ENCODE results near the gene MELTF. TPM values are rescaled to one million over a fixed set of nuclear protein-coding genes. Genes with fewer than 3 reads are reported as not detected.

The MELTF gene
- total and polyA plus RNA-seq, 9 of the 15 experiments (the other 6 are each of a cell fraction or from before 2014, with no cell fraction given) = 0.35 to 10.5 (median 4.5) TPM

DNA sequence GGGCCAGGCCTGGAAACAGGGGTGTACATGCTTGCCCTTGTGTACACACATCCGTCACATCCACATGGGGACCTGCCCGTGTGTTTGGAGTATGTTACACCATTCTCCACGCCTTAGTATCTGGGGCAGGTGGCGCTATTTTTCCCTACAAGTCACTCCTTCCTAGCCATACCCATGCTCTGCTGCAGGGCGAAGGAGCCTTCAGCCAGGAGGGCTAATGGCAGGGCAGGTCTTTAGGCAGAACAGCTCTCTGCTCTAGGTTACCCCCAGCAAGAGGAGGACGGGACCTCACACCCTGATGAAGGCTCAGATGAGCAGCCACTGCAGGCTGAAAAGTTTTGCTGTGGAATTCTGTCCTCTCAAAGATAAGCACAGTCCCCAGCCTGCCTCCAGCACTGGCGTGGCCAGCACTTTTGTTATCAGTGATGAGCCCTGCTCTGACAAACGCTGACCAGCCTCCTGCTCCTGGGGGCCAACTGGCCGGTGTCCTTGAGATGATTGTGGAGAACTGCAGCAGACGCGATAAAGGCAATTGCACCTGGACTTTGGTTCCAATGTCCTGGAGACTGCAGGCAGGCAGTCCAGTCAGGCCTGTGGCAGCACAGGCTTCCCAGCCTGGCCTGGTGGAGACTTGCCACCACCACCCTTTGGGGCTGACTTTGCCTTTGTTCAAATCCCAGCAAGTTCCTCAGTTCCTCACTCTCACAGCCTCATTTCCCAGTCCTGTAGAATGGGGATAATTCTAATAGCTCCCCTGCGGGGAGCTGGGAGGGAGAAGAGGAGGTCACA lies 41.2 kb downstream of the MELTF start (continued):
- TF ChIP-seq TSC22D4 (tag; IDR thresholded peaks at IDR 0.05) = no peak
- TF ChIP-seq NR2C1 (IDR thresholded peaks at IDR 0.05) = no peak
- peak; percentile 67; the same call in 1 of the 2 replicates for TF ChIP-seq NR2C1 (tag; IDR thresholded peaks at IDR 0.05)
- TF ChIP-seq CBX5 (IDR thresholded peaks at IDR 0.05; ENCODE audit: borderline replicate concordance, low read depth) = peak; percentile 17; the same call in 1 of the 2 replicates
- peak; percentile 95 for TF ChIP-seq DPF2 (IDR thresholded peaks at IDR 0.05)
- TF ChIP-seq, protein P1, sequence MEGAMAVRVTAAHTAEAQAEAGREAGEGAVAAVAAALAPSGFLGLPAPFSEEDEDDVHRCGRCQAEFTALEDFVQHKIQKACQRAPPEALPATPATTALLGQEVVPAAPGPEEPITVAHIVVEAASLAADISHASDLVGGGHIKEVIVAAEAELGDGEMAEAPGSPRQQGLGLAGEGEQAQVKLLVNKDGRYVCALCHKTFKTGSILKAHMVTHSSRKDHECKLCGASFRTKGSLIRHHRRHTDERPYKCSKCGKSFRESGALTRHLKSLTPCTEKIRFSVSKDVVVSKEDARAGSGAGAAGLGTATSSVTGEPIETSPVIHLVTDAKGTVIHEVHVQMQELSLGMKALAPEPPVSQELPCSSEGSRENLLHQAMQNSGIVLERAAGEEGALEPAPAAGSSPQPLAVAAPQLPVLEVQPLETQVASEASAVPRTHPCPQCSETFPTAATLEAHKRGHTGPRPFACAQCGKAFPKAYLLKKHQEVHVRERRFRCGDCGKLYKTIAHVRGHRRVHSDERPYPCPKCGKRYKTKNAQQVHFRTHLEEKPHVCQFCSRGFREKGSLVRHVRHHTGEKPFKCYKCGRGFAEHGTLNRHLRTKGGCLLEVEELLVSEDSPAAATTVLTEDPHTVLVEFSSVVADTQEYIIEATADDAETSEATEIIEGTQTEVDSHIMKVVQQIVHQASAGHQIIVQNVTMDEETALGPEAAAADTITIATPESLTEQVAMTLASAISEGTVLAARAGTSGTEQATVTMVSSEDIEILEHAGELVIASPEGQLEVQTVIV (CRISPR knock-in tag; IDR thresholded peaks at IDR 0.05; ENCODE audit: borderline replicate concordance) = no peak
- no peak for TF ChIP-seq RFX5 (IDR thresholded peaks at IDR 0.05; ENCODE audit: low read depth, low read length)
- TF ChIP-seq SMAD4 (CRISPR knock-in tag; conservative IDR thresholded peaks at IDR 0.05) = peak; percentile 98
- TF ChIP-seq CEBPG (CRISPR knock-in tag; IDR thresholded peaks at IDR 0.05) = no peak
- no peak for TF ChIP-seq CEBPG (tag; conservative IDR thresholded peaks at IDR 0.05 in 1 of 2, IDR thresholded peaks at IDR 0.05 in 1 of 2)
- TF ChIP-seq MCM3 (IDR thresholded peaks at IDR 0.05) = no peak
- no peak for TF ChIP-seq ZNF778 (CRISPR knock-in tag; IDR thresholded peaks at IDR 0.05)
- TF ChIP-seq ZNF75A (CRISPR knock-in tag; IDR thresholded peaks at IDR 0.05) = no peak
- TF ChIP-seq E2F6 (IDR thresholded peaks at IDR 0.05; ENCODE audit: borderline replicate concordance in 1 of 2, extremely low read depth in 1 of 2, insufficient read depth in 1 of 2, insufficient read length in 1 of 2, low read depth in 1 of 2, low read length in 1 of 2, poor library complexity in 1 of 2, severe bottlenecking in 1 of 2) = peak in 1 of 2 experiments; percentile 60
- TF ChIP-seq ZNF253 (CRISPR knock-in tag; conservative IDR thresholded peaks at IDR 0.05) = no peak
- no peak for TF ChIP-seq FOXK1 (CRISPR knock-in tag; IDR thresholded peaks at IDR 0.05; ENCODE audit: borderline replicate concordance)
- TF ChIP-seq TARDBP (IDR thresholded peaks at IDR 0.05) = 0 out of 2 replicates have a peak, but pooled peaks have one; percentile 53
- peak; percentile 94 to 97 for TF ChIP-seq MAZ (CRISPR knock-in tag; conservative IDR thresholded peaks at IDR 0.05 in 1 of 2, IDR thresholded peaks at IDR 0.05 in 1 of 2)
- TF ChIP-seq POLR2A (conservative IDR thresholded peaks at IDR 0.05) = no peak
- TF ChIP-seq LCOR (CRISPR knock-in tag; IDR thresholded peaks at IDR 0.05) = peak; percentile 83; the same call in 1 of the 2 replicates
- TF ChIP-seq ZNF140 (CRISPR knock-in tag; IDR thresholded peaks at IDR 0.05) = no peak
- no peak for TF ChIP-seq FOXP4 (CRISPR knock-in tag; IDR thresholded peaks at IDR 0.05; ENCODE audit: borderline replicate concordance)
- peak; percentile 77 for TF ChIP-seq RNF2 (IDR thresholded peaks at IDR 0.05)
- no peak for TF ChIP-seq PHF20 (IDR thresholded peaks at IDR 0.05; ENCODE audit: partially characterized antibody)
- TF ChIP-seq CC2D1A (IDR thresholded peaks at IDR 0.05) = peak; percentile 95; the same call in 1 of the 2 replicates
- TF ChIP-seq ZFP1 (CRISPR knock-in tag; IDR thresholded peaks at IDR 0.05) = no peak

Data from K562 (cell line).